RWPE2 (cell line): ENCODE measurements around the gene DDC.

ENCODE experiments used
- ATAC-seq: fragments of 200-7000 bp; cut with Tn5 transposase; 3 replicates; pipeline ENCODE4 v1.9.1; 2021; ENCODE audit warnings: low read depth
- DNase-seq: peaks from one replicate; pipeline ENCODE4 v3.0.0-alpha.2; 2020; ENCODE audit warnings: low spot score
- H3K27ac ChIP-seq: fragments of 450-650 bp; 2 replicates; pipeline ENCODE4 v1.5.1; 2017; ENCODE audit warnings: mild to moderate bottlenecking; ENCODE audit not compliant: poor library complexity, severe bottlenecking
- H3K27me3 ChIP-seq: fragments of 250-450 bp; sonication (Bioruptor Pico); 2 replicates; pipeline ENCODE4 v1.5.1; 2021; ENCODE audit warnings: mild to moderate bottlenecking, moderate library complexity; ENCODE audit not compliant: insufficient read depth, poor library complexity, severe bottlenecking
- H3K36me3 ChIP-seq: fragments of 250-450 bp; sonication (Bioruptor Pico); 2 replicates; pipeline ENCODE4 v1.5.1; 2020; ENCODE audit warnings: low read depth, mild to moderate bottlenecking, moderate library complexity
- H3K4me1 ChIP-seq: fragments of 250-450 bp; sonication (Bioruptor Pico); 2 replicates; pipeline ENCODE4 v1.5.1; 2021; ENCODE audit warnings: mild to moderate bottlenecking, moderate library complexity; ENCODE audit not compliant: insufficient read depth, poor library complexity, severe bottlenecking
- H3K4me3 ChIP-seq: fragments of 250-450 bp; sonication (Bioruptor Pico); 2 replicates; pipeline ENCODE4 v1.5.1; 2021; ENCODE audit warnings: mild to moderate bottlenecking, moderate library complexity; ENCODE audit not compliant: severe bottlenecking
- H3K9me3 ChIP-seq: fragments of 250-450 bp; sonication (Bioruptor Pico); 2 replicates; pipeline ENCODE4 v1.5.1; 2021; ENCODE audit warnings: mild to moderate bottlenecking, moderate library complexity; ENCODE audit not compliant: severe bottlenecking
- CTCF ChIP-seq: fragments of 450-650 bp; IDR thresholded peaks from one replicate; pipeline ENCODE4 v1.5.1; 2017; ENCODE audit warnings: mild to moderate bottlenecking, moderate library complexity; ENCODE audit not compliant: poor library complexity, severe bottlenecking

The DDC gene

GRCh38 chr7:50499092-50499491 lies 66.1 kb downstream of the DDC start:
- no peak for ATAC-seq
- DNase-seq = no peak
- no peaks in the 10 kb centered on the region for H3K9me3 ChIP-seq
- H3K4me3 ChIP-seq = no peak overlapping the region
- H3K27me3 ChIP-seq = no peaks in the 10 kb centered on the region
- peaks cover 36% of the 10 kb centered on the region for H3K4me1 ChIP-seq
- H3K36me3 ChIP-seq = no peaks in the 10 kb centered on the region
- no peak for TF ChIP-seq CTCF
- H3K27ac ChIP-seq = no peak overlapping the region

- ATAC-seq (no peak), DNase-seq (no peak)
- H3K36me3 ChIP-seq = no peaks in the 10 kb centered on the region
- H3K27me3 ChIP-seq = no peaks in the 10 kb centered on the region
- H3K4me1 ChIP-seq = peaks cover 32% of the 10 kb centered on the region
- TF ChIP-seq CTCF = no peak
- no peak overlapping the region for H3K4me3 ChIP-seq
- peak overlapping the region; percentile 32 for H3K27ac ChIP-seq
- no peaks in the 10 kb centered on the region for H3K9me3 ChIP-seq
These were observed 67.2 kb downstream of the DDC start for GRCh38 chr7:50497968-50498367.

- ATAC-seq (no peak), DNase-seq (no peak)
- Histone ChIP-seq H3K27me3 (no peaks in the 10 kb centered on the region), H3K9me3 (no peaks in the 10 kb centered on the region), H3K36me3 (no peaks in the 10 kb centered on the region), H3K4me1 (peaks cover 23% of the 10 kb centered on the region), H3K4me3 (no peak overlapping the region), H3K27ac (peak overlapping the region; percentile 32)
- TF ChIP-seq CTCF = no peak
These were observed 68.0 kb downstream of the DDC start for GRCh38 chr7:50497068-50497642.

GRCh38 chr7:50496569-50496968 lies 68.6 kb downstream of the DDC start:
- Histone ChIP-seq H3K27ac (no peak overlapping the region), H3K27me3 (no peaks in the 10 kb centered on the region), H3K36me3 (no peaks in the 10 kb centered on the region), H3K4me3 (no peak overlapping the region), H3K9me3 (no peaks in the 10 kb centered on the region), H3K4me1 (peaks cover 18% of the 10 kb centered on the region)
- no peak for TF ChIP-seq CTCF
- no peak for DNase-seq
- no peak for ATAC-seq

GRCh38 chr7:50495746-50496145 lies 69.5 kb downstream of the DDC start:
- no peaks in the 10 kb centered on the region for H3K9me3 ChIP-seq
- ATAC-seq (no peak), DNase-seq (no peak)
- no peaks in the 10 kb centered on the region for H3K36me3 ChIP-seq
- peaks cover 15% of the 10 kb centered on the region for H3K4me1 ChIP-seq
- no peak for TF ChIP-seq CTCF
- no peak overlapping the region for H3K27ac ChIP-seq
- H3K27me3 ChIP-seq = no peaks in the 10 kb centered on the region
- H3K4me3 ChIP-seq = no peak overlapping the region
